Colonic mucosa (tissue), 4 donors: Measurements from ENCODE around the gene IL36G. TPM values are rescaled to one million over a fixed set of nuclear protein-coding genes. Genes with fewer than 3 reads are reported as not detected.

Experiments
- DNase-seq: peaks from one replicate; pipeline ENCODE4 v3.0.0-alpha.2; 2020
- H3K27ac ChIP-seq: fragments of 200-600 bp; one replicate; pipeline ENCODE4 v1.8.0; 2021
- H3K27me3 ChIP-seq: fragments of 200-600 bp; one replicate; pipeline ENCODE4 v1.8.0; 2021
- H3K36me3 ChIP-seq: fragments of 200-600 bp; one replicate; pipeline ENCODE4 v1.8.0; 2021
- H3K4me1 ChIP-seq: fragments of 200-600 bp; one replicate; pipeline ENCODE4 v1.8.0; 2021; ENCODE audit warnings: mild to moderate bottlenecking
- H3K4me3 ChIP-seq: fragments of 200-600 bp; one replicate; pipeline ENCODE4 v1.8.0; 2021
- H3K9ac ChIP-seq, 2 donors: one replicate each; pipeline ENCODE4 v1.7.0; 2013; ENCODE audit warnings: control low read depth in 2 of 2, low read depth in 2 of 2, low read length in 2 of 2
- H3K9me3 ChIP-seq: fragments of 200-600 bp; one replicate; pipeline ENCODE4 v1.8.0; 2021
- CTCF ChIP-seq: fragments of 200-600 bp; IDR thresholded peaks from one replicate; pipeline ENCODE4 v1.8.0; 2022; ENCODE audit warnings: antibody characterized with exemption, mild to moderate bottlenecking
- intact Hi-C: fragments of 100-400 bp; cut with DNase I; formaldehyde crosslinking; loops from one replicate; pipeline ENCODE4 v1.14.1; 2022
- total RNA-seq, 2 donors: library from RNA; stranded (reverse); fragmentation: NEBNext Ultra II Directional in 1 of 2; extraction: Animal tissue kit (Norgen Biotek cat#: 25700) in 1 of 2; gene quantifications; one replicate each; pipeline ENCODE4 v1.2.1, GENCODE V29; 2021
- donor health status: healthy.
- donor health status: DM: no; HTN: no; CAD: no.
- donor health status: DM: no; HTN: no; CAD: no.

Gene IL36G
- total RNA-seq, 2 donors from 2014 or later, result 0.40 to 0.69 TPM

GRCh38 chr2:113012436-113013335 is 34.9 kb downstream of the IL36G start:
- H3K9me3 ChIP-seq, result no peaks in the 10 kb centered on the region
- H3K4me1 ChIP-seq, result no peaks in the 10 kb centered on the region
- no peaks in the 10 kb centered on the region for H3K36me3 ChIP-seq
- no peak overlapping the region for H3K9ac ChIP-seq
- intact Hi-C loops, result no loop called here
- no peak for TF ChIP-seq CTCF
- no peak overlapping the region for H3K4me3 ChIP-seq
- DNase-seq, result no peak
- no peak overlapping the region for H3K27ac ChIP-seq
- H3K27me3 ChIP-seq, result no peaks in the 10 kb centered on the region

GRCh38 chr2:113013336-113013661 is 35.5 kb downstream of the IL36G start:
- DNase-seq, result no peak
- Histone ChIP-seq H3K27me3 (no peaks in the 10 kb centered on the region), H3K9me3 (no peaks in the 10 kb centered on the region), H3K27ac (no peak overlapping the region), H3K4me3 (no peak overlapping the region), H3K36me3 (no peaks in the 10 kb centered on the region), H3K4me1 (no peaks in the 10 kb centered on the region), H3K9ac (no peak overlapping the region)
- no peak for TF ChIP-seq CTCF
- intact Hi-C loops, result no loop called here

GRCh38 chr2:113014067-113014466 is 36.3 kb downstream of the IL36G start:
- no peak for TF ChIP-seq CTCF
- no peak for DNase-seq
- intact Hi-C loops, result no loop called here
- Histone ChIP-seq H3K27ac (no peak overlapping the region), H3K27me3 (no peaks in the 10 kb centered on the region), H3K4me3 (no peak overlapping the region), H3K9me3 (no peaks in the 10 kb centered on the region), H3K36me3 (no peaks in the 10 kb centered on the region), H3K4me1 (no peaks in the 10 kb centered on the region), H3K9ac (no peak overlapping the region)

GRCh38 chr2:113015042-113015441 is 37.2 kb downstream of the IL36G start:
- no peak overlapping the region for H3K4me3 ChIP-seq
- no peak overlapping the region for H3K27ac ChIP-seq
- H3K36me3 ChIP-seq, result no peaks in the 10 kb centered on the region
- H3K27me3 ChIP-seq, result no peaks in the 10 kb centered on the region
- no peaks in the 10 kb centered on the region for H3K9me3 ChIP-seq
- no peak overlapping the region for H3K9ac ChIP-seq
- intact Hi-C loops, result no loop called here
- DNase-seq, result no peak
- no peak for TF ChIP-seq CTCF
- H3K4me1 ChIP-seq, result no peaks in the 10 kb centered on the region

- no peak for TF ChIP-seq CTCF
- Histone ChIP-seq H3K27ac (no peak overlapping the region), H3K9ac (no peak overlapping the region), H3K36me3 (no peaks in the 10 kb centered on the region), H3K27me3 (no peaks in the 10 kb centered on the region), H3K4me1 (no peaks in the 10 kb centered on the region), H3K4me3 (no peak overlapping the region), H3K9me3 (no peaks in the 10 kb centered on the region)
- DNase-seq, result no peak
- intact Hi-C loops, result no loop called here
These were observed 37.8 kb downstream of the IL36G start for GRCh38 chr2:113015655-113016054.
